Spleen (tissue), 7 donors: Measurements from ENCODE around the gene MYO16.

ENCODE experiments used
- POLR2A ChIP-seq, 3 donors: fragments of 450-650 bp; IDR thresholded peaks; one replicate each; pipeline ENCODE4 v1.5.1; 2017; ENCODE audit warnings: antibody characterized with exemption in 3 of 3, mild to moderate bottlenecking in 1 of 3
- TF ChIP-seq, protein P1 (sequence below), 11 experiments: fragments of 200-600 bp in 7 of 11; fragments of 450-650 bp in 4 of 11; sonication (generic) in 4 of 11; IDR thresholded peaks in 8 of 11; conservative IDR thresholded peaks in 3 of 11; 1 replicate in 7 of 11; 2 replicates in 4 of 11; pipeline versions ENCODE4 v1.4.0 to v1.8.0; 2016 to 2021; ENCODE audit warnings: antibody characterized with exemption in 11 of 11, inconsistent platforms in 4 of 11, mild to moderate bottlenecking in 1 of 11
- donor health status: DM: no; HTN: no; CAD: no; lungs with moderate emphysema.
- donor health status: DM: no; HTN: no; CAD: no.
- donor health status: DM: no; HTN: no; CAD: no.

- TF ChIP-seq, protein P1, sequence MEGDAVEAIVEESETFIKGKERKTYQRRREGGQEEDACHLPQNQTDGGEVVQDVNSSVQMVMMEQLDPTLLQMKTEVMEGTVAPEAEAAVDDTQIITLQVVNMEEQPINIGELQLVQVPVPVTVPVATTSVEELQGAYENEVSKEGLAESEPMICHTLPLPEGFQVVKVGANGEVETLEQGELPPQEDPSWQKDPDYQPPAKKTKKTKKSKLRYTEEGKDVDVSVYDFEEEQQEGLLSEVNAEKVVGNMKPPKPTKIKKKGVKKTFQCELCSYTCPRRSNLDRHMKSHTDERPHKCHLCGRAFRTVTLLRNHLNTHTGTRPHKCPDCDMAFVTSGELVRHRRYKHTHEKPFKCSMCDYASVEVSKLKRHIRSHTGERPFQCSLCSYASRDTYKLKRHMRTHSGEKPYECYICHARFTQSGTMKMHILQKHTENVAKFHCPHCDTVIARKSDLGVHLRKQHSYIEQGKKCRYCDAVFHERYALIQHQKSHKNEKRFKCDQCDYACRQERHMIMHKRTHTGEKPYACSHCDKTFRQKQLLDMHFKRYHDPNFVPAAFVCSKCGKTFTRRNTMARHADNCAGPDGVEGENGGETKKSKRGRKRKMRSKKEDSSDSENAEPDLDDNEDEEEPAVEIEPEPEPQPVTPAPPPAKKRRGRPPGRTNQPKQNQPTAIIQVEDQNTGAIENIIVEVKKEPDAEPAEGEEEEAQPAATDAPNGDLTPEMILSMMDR (IDR thresholded peaks at IDR 0.05 in 8 of 11, conservative IDR thresholded peaks at IDR 0.05 in 3 of 11), result no peak
- no peak for TF ChIP-seq POLR2A (IDR thresholded peaks at IDR 0.05)
Observed at GRCh38 chr13:109150696-109151095, 521.3 kb downstream of the MYO16 start.
